HT1080 (cell line): ENCODE results near the gene OXER1. TPM values are rescaled to one million over a fixed set of nuclear protein-coding genes. Genes with fewer than 3 reads are reported as not detected.

Experiments used
- DNase-seq: peaks from one replicate; pipeline ENCODE4 v3.0.0-alpha.2; 2015; ENCODE audit warnings: low read depth
- total RNA-seq: library from RNA; depleted of rRNA; stranded (reverse); fragments of >200 nt; shearing (Covaris generic); gene quantifications from 2 replicates; pipeline ENCODE4 v1.2.3, GENCODE V29; 2014

The OXER1 gene
- total RNA-seq, 1 experiment from 2014 or later, result not detected

- peak; percentile 25 for DNase-seq
Measured at GRCh38 chr2:42794271-42795046, 30.5 kb upstream of the OXER1 start.

- DNase-seq, result no peak
Measured at GRCh38 chr2:42793334-42794270, 29.7 kb upstream of the OXER1 start.

DNA sequence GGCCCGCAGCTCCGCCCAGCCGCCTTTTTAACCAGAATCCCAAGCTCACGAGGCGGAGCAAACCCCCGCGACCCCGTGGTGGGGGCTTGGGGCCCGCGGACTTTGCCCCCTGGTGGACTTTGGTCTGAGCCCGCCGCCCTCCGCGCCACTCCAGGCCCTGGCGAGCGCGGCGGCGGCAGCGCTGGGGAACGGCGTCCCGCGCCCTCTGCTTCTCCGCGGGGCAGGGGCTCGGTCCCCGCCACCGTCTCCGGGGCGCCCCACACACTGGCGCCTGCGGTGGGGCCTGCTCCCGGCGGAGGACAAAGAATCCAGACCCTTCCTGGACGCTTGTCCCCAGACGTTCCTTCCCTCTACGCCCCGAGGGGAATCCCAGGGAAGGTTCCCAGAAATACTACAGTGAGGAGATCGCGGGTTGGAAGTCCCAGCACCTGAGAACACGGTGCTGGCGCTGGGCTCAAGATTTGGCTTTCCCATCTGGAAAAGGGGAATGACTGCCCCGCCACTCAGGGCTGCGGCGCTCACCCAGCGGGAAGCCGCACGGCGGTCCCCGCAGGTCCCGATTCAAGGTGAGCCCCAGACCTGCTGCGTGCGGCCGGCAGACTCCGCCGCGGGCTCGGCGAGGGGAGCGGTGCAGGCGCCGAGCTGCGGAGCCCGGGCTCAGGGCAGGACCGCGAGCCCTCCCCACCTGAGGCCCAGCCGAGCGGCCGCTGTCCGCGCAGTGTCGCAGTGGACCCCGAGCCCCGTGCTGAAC is 28.8 kb upstream of the OXER1 start, which contains the start of gene HAAO:
HAAO (minus strand) TSS at position 1 of the 751 bp plus-strand sequence. CDS start 47 bp downstream, outside the sequence.
- DNase-seq, result no peak

- DNase-seq, result no peak
Measured at GRCh38 chr2:42792087-42792582, 28.2 kb upstream of the OXER1 start.

GRCh38 chr2:42791606-42792005 is 27.7 kb upstream of the OXER1 start:
- DNase-seq, result no peak

- DNase-seq, result no peak
Measured at GRCh38 chr2:42789751-42790150, 25.8 kb upstream of the OXER1 start.

DNA sequence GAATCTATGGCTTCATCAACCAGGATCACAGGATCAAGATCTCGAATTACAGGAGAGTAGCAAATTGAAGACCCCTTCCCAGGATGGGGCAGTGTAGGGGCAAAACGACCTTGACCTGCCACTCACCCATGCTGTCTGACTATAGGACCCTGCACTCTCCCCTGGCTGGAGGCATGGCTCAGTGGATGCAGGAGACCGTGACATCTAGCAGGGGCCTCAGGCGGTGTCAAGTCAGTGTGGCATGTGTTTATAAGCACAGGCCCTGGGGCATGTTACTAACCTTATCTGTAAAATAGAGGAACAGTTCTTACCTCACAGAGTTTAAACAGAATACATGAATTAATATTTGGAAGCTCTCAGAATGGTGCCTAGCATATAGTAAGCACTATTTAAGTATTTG is 24.9 kb upstream of the OXER1 start:
- no peak for DNase-seq

GRCh38 chr2:42788478-42788793 is 24.5 kb upstream of the OXER1 start:
- DNase-seq, result no peak

- no peak for DNase-seq
Measured at GRCh38 chr2:42787788-42788477, 24.0 kb upstream of the OXER1 start.

DNA sequence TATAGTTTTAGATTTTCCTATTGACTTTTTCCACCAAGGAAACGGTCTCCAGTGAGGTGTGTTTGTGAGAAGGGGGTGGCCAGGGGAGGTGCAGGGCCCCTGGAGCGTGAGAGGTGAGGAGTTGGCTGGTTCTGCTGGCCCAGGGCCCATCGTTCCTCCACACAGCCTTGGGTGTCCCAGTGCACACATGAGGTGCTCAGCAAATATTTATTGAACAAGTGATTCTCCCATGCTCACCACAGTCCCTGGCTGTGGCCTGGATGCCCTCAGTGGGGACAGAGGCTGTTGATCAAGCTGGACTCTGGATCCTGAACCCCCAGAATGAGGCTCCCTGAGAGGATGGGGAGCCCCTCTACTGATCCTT is 23.5 kb upstream of the OXER1 start:
- DNase-seq, result no peak

DNA sequence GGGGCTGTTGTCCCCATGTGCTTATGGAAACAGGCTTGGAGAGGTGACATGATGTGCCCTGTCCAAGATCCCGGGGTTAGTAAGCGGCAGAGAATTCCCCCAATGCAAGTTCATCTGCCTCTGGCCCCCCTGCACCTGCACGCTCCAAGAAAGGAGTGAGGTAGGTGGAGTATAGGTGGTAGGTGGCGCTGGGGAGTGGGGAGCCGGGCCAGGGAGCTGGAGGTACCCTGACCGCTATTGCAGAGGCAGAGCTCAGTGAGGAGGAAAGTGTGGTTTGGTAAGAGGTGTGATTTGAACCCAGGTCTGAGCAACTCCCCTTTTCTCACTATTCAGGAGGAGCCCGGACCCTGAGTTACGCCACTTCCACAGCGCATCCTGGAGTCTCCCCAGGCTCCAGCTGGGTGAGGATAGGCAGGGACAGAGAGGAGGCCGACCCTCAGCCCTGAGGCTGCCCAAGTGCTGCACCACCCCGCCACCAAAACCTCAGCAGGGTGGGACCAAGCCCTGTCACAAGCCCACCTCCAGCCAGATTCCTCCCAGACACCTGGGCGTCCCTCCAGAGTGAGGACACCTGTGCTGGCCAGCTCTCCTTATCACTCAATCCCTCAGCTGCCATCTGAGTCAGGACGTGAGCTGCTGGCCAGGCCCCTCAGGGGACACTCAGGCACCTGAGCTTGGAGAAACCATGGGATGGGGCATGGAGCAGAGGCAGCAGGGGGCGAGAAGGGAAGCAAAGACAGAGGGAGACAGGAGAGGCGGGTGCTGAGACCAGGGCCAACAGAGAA is 22.8 kb upstream of the OXER1 start:
- no peak for DNase-seq

- DNase-seq, result no peak
Measured at GRCh38 chr2:42784204-42784880, 20.4 kb upstream of the OXER1 start.

DNA sequence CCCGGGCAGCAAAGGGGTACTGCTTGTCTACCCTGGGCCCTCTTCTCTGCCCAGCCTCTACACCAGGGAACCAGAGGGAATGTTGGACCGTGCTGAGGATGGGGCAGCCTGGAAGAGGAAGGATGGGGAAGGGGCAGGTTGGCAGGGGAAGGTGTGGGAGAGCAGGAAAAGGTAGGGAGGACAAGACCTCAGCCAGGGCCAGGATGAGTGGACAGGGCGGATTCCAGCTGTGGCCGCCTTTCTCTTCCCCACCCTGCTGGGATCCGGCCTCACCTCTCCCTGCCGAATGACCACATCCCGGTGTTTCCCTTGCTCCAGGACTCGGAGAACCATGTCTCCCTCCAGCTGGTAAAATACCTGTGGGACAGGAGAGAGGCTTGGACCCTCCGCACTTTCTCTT is 19.6 kb upstream of the OXER1 start:
- no peak for DNase-seq

DNA sequence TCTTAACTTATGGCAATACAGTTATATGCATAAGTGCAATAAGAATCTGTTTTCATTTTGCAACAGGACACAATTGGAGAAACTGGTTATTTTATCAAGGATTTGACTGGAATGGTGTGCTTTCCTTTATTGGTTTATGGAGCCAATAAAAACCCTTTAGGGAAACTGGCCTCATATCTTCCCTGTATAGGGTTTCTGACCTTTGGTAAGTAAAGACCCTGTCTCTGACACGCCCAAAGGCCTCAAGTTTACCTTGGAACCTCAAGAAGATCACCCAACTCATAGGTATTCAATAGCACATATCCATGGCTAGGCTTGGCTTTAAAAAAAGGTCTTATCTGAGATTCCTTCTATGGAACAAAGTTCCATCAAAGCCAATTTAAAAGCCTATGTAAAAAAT is 17.2 kb upstream of the OXER1 start:
- no peak for DNase-seq

DNA sequence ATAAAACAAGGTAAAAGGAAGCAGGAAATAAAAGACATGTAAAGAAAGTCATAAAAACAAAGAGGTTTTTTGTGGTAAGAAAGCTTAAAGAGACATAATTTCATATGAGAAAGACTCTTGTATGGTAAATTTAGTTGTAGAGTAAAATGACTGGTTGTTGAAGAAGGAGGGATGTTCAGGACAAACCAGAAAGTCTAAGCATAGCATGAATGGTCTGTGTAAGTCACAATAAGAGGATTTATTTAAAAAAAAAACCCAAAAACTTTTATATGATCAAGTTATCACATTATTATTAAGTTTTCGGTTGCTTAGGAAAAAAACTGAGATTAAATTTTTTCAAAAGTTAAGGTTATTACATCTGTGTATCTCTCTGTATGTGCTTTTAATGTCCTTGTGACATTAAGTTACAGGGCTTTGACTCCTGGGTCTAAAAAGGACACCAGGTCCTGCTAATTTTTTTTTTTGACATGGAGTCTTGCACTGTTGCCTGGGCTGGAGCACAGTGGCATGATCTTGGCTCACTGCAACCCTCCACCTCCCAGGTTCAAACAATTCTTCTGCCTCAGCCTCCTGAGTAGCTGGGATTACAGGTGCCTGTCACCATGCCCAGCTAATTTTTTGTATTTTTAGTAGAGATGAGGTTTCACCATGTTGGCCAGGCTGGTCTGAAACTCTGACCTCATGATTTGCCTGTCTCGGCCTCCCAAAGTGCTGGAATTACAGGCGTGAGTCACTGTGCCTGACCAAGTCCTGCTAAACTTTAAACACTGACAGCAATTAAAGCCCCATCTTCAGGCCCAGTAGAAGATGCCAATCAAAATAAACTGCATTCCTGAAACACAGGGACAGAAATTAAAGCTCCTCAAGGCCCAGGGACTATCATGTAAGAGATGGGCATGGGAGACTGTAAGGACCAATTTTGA is 14.2 kb upstream of the OXER1 start:
- DNase-seq, result peak; percentile 47

DNA sequence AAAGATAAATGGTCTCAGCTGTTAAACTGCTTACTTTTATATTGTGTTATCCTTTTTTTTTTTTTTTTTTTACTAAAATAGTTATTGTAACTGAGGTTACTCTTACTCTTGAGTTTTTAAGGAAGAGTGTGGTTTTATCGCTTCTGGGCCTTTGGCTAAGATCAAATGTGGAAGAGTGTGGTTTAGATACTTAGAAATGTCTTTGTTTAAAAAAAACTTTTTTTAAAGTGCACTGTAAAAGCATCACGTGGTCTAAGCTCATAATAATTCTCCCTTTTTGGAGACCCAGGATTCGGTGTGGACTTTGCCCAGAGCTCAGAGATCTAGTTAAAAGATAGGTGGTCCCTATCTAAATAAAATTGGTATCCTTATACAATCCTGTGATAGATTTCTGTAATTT is 11.9 kb upstream of the OXER1 start:
- DNase-seq, result no peak

GRCh38 chr2:42775186-42775585 is 11.3 kb upstream of the OXER1 start:
- DNase-seq, result no peak

DNA sequence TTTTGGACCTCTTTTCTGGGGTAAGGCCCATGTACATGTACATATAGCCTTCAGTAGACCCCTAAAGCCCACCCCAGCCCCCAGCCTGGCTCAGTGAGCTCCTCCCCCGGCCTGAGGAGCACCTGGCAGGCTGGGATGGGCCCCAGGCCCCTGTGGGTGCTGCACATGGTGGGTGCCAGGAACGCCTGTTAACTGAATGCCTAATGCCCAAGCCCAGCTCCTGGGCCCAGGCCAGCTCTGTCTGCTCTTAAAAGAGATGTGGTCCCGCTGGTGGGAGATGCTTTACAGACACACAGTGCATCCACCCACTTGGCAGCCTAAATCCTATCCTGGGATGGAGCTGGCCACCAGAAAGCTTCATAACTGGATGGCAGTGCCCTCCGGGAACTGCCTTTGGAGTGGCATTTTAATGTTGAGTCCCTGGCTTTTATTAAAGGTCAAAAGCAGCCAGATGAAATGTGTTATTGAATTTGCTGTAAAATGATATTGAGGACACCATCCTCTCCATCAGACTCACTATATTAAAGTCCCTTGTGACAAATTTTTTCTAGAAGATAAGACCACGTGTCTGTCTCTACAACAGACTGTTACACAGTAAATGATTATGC is 7.7 kb upstream of the OXER1 start:
- DNase-seq, result no peak
